Measurements from ENCODE around the gene TMEM115. TPM values are rescaled to one million over a fixed set of nuclear protein-coding genes. Genes with fewer than 3 reads are reported as not detected.

The TMEM115 gene
- total RNA-seq, 1 donor from 2014 or later: 42.7 TPM

- DNase-seq (ENCODE audit: extremely low spot score, unreplicated experiment): no peak
- Mint-ChIP-seq H3K4me3 (no peak overlapping the region), H3K27me3 (no peaks in the 10 kb centered on the region), H3K9me3 (no peaks in the 10 kb centered on the region), H3K4me1 (ENCODE audit: unreplicated experiment) (no peaks in the 10 kb centered on the region), H3K27ac (no peak overlapping the region), H3K36me3 (no peaks in the 10 kb centered on the region)
- no peak for TF ChIP-seq CTCF (conservative IDR thresholded peaks at IDR 0.05)
Measured at GRCh38 chr3:50396502-50396901, 37.2 kb upstream of the TMEM115 start.

- H3K36me3 Mint-ChIP-seq: no peaks in the 10 kb centered on the region
- H3K4me3 Mint-ChIP-seq: no peak overlapping the region
- no peaks in the 10 kb centered on the region for H3K4me1 Mint-ChIP-seq (ENCODE audit: unreplicated experiment)
- TF ChIP-seq CTCF (conservative IDR thresholded peaks at IDR 0.05): no peak
- no peak for DNase-seq (ENCODE audit: extremely low spot score, unreplicated experiment)
- H3K27ac Mint-ChIP-seq: no peak overlapping the region
- no peaks in the 10 kb centered on the region for H3K9me3 Mint-ChIP-seq
- no peaks in the 10 kb centered on the region for H3K27me3 Mint-ChIP-seq
Measured at GRCh38 chr3:50395070-50395860, 35.9 kb upstream of the TMEM115 start.

GRCh38 chr3:50393061-50393460 lies 33.7 kb upstream of the TMEM115 start:
- Mint-ChIP-seq H3K27me3 (no peaks in the 10 kb centered on the region), H3K9me3 (no peaks in the 10 kb centered on the region), H3K4me1 (ENCODE audit: unreplicated experiment) (no peaks in the 10 kb centered on the region), H3K27ac (no peak overlapping the region), H3K4me3 (no peak overlapping the region), H3K36me3 (no peaks in the 10 kb centered on the region)
- TF ChIP-seq CTCF (conservative IDR thresholded peaks at IDR 0.05): no peak
- no peak for DNase-seq (ENCODE audit: extremely low spot score, unreplicated experiment)

GRCh38 chr3:50392101-50392715 lies 32.9 kb upstream of the TMEM115 start:
- DNase-seq (ENCODE audit: extremely low spot score, unreplicated experiment): no peak
- Mint-ChIP-seq H3K4me1 (ENCODE audit: unreplicated experiment) (no peaks in the 10 kb centered on the region), H3K27me3 (no peaks in the 10 kb centered on the region), H3K4me3 (no peak overlapping the region), H3K36me3 (no peaks in the 10 kb centered on the region), H3K27ac (no peak overlapping the region), H3K9me3 (no peaks in the 10 kb centered on the region)
- TF ChIP-seq CTCF (conservative IDR thresholded peaks at IDR 0.05): no peak

GRCh38 chr3:50390508-50391224 lies 31.3 kb upstream of the TMEM115 start:
- no peak for DNase-seq (ENCODE audit: extremely low spot score, unreplicated experiment)
- no peaks in the 10 kb centered on the region for H3K36me3 Mint-ChIP-seq
- peaks cover 4% of the 10 kb centered on the region for H3K4me1 Mint-ChIP-seq (ENCODE audit: unreplicated experiment)
- no peaks in the 10 kb centered on the region for H3K9me3 Mint-ChIP-seq
- no peak overlapping the region for H3K4me3 Mint-ChIP-seq
- H3K27ac Mint-ChIP-seq: no peak overlapping the region
- H3K27me3 Mint-ChIP-seq: no peaks in the 10 kb centered on the region
- no peak for TF ChIP-seq CTCF (conservative IDR thresholded peaks at IDR 0.05)
